DMS 273 treated with DMSO at 0.1 percent for 48 hours (cell line): ENCODE measurements around the gene SNCAIP.
"Not testable (repeated sequence)": the region's sequence is repeated elsewhere in the genome, so short reads cannot be mapped to it uniquely, and the experiment has no call there.

ENCODE experiments used
- DNase-seq: peaks from one replicate; lab custom pipeline; 2025; lab: John Stamatoyannopoulos, UW

Gene SNCAIP

GRCh38 chr5:122468351-122469116 is 156.5 kb downstream of the SNCAIP start:
- DNase-seq, result no peak

- no peak for DNase-seq
These were observed 157.4 kb downstream of the SNCAIP start for GRCh38 chr5:122469384-122469919.

DNA sequence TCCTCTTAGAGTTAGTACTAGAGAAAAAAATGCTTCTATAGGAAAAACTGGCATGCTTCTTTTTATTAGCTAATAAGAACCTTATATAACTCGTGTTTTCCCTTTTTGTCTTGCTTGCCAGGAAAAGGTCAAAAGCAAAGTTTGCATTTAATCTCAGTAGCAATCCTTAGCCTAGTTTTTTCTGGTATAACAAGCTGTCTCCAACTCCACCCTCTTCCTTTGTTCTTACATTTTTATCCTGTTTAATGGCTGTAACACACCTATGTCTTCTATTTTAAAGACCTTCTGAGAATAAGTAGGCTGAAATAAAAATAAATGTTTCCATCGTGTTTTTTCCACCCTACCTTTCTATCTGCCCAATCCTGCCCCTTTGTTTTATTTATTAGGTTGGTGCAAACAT is 158.3 kb downstream of the SNCAIP start:
- no peak for DNase-seq

DNA sequence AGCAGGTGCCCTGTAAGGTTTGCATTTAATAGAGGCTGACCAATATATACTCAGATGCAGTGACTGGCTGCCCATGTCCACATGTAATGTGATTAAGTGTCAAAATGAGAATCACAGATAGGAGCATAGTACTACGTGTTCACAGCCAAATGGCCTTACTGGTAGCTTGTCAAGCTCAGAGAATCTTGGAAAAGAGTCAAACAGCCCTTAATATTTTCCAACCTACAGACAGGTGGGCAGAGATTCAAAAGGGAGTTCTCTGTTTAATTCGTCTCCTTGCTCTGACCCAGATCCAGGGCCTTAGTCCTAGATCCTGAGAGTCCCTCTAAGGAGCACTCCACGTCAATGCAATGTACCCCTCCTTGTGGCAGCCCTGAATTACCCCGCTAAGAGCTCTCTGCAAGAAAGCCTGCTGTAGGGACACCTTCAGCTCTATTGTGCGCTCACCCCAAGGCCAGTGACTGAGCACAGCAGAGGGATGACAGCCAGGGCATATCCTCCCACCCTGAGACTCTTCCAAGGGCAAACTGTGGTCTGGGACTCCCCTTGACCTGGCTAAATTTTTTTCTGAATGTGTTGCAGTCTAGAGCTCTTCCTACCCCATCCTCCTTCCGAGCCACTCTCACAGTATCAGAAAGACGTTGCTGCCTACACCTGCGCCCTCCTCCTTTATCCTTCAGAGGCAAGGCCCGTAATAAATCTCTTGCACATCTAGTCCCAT is 159.2 kb downstream of the SNCAIP start:
- no peak for DNase-seq

DNA sequence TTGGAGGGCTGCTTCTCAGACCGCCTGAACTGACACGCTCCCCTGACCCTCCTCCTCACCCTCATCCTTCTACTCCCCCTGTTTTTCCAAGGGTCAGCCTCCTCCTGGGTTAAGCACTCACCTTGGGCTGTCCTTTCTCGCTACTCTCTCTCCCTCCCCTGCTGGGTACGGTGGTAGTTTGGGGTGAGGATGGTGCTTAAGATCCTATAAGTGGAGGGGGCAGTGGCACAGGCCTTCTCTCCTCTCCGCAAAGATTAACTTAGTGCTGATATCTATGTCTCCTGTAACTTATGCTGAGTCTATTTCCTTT is 159.7 kb downstream of the SNCAIP start:
- no peak for DNase-seq

DNA sequence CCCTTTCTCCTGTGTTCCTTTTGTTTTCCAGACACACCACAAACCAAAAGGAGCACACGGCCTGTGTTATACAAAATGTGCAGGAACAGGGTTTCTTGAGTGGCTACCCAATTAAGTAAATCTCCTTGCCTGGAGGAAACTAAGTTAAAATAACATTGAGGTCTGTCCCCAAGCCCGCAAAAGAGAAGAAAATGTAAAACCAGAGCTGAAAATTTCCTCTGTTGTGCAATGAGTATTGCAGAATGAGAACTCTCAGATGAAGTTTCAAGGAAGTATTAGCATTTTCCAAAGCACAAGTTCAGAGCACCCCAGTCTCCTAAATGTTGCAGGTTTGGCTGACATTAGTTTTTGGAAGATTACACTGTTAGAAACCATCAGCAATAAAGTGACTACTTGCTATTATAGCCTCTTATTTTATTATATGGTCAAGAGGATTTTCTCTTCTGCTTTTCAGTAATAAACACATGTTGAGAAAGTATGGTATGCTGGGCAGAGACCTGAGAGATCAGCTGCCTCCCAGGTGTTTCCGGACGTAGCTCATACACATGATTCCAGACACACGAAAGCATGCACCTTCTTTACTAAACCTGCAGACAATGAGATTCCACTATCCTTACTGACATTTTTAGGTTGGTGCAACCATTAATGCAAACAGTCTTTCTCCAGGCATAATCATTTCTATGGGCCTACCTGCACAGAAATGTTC is 161.3 kb downstream of the SNCAIP start:
- DNase-seq, result no peak

GRCh38 chr5:122473941-122474340 is 161.9 kb downstream of the SNCAIP start:
- DNase-seq, result no peak

DNA sequence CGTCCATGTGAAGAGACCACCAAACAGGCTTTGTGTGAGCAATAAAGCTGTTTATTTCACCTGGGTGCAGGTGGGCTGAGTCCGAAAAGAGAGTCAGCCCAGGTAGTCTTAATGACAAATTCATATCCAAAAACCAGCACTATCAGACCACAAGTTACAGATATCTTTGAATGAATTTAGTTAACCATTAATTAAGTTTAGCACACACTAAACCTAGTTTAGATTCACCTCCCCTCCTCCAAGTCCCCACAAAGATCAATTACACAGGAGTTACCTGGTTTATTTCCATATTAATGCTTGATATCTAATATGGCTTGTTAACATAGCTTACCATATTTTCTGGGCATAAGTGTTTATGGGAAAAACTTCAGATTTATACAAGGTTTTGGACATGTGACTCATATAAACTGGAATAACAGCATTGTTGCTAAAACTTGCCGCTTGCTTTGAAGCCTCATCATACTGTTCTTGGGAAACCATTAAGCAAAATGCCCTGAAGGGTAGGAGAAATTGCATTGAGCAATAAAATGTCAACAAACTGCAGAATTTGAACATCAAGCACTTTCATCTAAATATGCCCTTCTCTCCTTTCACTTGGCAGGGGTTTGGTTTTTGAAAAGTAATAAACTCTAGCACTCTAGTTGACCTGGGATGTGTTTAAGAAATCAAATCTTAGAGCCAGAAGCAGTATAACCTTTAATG is 166.9 kb downstream of the SNCAIP start:
- no peak for DNase-seq

DNA sequence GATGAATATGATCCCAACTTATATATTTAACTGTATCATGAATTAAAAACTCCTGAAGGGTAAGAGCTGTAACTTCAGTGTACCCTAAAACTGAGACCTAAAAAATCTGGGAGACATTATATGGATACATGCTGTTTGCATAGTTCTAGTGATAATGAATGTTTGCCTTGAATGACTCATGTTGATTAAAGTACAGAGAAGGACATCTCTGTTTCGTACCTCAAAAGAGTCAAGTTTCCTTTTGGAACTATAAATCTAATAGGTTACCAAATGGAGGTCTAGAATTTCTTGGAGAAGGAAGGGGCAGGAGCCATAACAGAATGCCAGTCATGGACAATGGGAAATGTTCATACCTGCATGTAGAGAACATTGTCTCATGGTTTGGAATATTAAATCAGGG is 168.1 kb downstream of the SNCAIP start:
- DNase-seq, result no peak

GRCh38 chr5:122484103-122484502 is 172.1 kb downstream of the SNCAIP start:
- DNase-seq, result no peak

DNA sequence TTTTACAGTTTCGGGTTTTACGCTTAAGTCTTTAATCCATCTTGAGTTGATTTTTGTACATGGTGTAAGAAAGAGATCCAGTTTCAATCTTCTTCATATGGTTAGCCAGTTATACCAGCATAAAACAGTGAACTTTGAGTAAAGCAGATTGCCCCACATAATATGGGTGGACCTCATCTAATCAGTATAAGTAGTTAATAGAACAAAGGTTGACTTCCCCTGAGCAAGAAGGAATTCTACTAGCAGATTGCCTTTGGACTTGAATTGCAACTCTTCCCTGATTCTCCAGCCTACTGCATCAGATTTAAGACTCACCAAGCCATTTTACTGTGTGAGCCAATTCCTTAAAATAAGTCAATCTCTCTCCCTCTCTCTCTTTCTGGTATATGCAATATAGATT is 173.2 kb downstream of the SNCAIP start:
- no peak for DNase-seq

- DNase-seq, result not testable (repeated sequence)
These were observed 174.6 kb downstream of the SNCAIP start for GRCh38 chr5:122486616-122487015.

- no peak for DNase-seq
These were observed 178.7 kb downstream of the SNCAIP start for GRCh38 chr5:122490718-122491117.

GRCh38 chr5:122492675-122493074 is 180.6 kb downstream of the SNCAIP start:
- DNase-seq, result peak; percentile 6

DNA sequence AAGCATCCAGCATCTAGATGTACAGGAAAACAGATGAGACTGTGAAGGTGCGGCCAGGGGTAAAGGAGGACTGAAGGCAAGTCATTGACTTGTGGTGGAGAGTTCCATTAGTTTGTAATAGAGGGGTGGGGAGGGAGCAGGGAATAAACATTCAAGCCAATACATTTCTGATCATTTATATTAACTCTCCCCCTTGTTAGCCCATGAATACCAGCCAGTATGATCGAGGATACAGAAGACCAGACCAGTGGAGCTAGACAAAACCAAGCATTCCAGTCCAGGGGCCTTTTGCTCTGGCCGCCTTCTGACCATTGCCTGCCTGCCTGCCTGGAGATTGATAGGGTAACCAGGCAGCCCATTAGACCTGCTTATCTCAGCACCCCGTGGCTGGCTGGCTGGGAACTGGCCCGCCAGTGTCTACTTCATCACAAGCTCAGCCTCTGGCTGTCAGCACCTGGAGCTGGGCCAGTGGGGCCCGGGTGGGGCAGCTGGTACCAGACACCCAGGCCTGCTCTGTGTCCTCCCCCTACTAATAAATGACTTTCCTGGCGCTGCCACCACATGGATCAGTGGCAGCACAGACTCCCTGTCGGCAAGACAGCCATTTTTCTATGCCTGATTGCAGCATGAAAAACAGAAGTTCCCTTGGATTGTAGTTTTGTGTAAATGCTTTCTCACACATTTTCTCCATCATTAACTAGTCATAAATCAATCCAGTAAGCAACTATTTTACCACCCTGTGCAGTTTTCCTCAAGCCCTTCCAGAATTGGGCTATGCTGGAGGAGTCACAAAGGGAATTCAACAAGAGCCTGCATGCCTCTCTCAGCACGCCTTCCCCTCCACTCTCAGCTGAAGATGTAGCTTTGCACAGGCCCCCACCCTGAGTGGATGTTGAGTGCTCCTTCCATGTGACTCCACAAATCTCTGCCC is 181.3 kb downstream of the SNCAIP start:
- DNase-seq, result no peak

DNA sequence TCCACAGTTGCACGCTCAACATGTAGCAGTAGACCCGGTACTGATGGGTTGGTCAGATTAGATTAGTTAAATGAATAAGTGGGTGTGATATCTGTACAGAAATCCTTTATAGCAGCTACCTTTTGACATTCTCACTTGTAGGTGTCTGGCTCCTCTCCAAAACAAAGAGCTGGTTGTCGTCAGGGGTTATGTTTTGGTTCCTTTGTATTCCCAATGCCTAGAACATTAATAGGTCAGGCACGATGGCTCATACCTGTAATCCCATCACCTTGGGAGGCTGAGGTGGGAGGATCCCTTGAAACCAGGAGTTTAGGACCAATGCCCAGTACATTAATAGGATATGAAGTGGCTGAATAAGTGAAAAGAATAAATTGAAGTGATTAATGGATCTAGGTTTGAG is 182.1 kb downstream of the SNCAIP start:
- no peak for DNase-seq

DNA sequence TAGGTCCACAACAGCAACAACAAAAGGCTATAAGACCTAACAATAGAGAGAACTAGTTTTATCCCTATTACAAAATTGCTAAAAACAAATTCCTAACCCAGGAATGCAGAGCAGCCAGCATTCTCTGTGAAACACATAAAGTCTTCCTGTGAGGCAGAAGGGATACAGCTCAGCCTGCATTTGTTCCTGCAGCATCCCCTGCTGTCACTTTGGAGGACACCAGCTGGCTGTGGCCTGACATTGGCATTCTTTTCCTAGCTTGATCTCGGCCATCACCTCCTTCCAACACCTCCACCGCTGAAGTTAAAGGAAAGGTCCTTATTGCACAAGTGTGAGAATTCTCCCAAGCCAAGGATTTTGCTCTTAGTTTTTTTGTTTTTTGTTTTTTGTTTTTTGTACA is 186.1 kb downstream of the SNCAIP start:
- no peak for DNase-seq

DNA sequence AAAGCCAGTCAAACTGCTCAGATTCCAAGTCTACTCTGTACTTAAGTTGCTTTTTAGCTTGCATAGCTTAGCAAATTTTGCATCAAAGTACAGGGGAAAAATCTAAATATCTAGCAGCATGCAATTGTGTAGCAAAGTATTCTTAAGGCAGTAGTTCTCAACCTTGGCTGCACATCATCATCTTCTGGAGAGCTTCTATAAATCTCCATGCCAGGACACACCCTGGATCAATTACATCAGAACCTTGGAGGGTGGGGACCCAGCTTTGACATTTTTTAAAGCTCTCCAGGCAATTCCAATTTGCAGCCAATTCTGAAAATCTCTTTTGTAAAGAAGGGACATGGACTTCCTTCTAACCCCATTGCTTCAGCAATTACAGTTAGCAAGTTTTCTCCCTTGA is 187.5 kb downstream of the SNCAIP start:
- DNase-seq, result no peak

DNA sequence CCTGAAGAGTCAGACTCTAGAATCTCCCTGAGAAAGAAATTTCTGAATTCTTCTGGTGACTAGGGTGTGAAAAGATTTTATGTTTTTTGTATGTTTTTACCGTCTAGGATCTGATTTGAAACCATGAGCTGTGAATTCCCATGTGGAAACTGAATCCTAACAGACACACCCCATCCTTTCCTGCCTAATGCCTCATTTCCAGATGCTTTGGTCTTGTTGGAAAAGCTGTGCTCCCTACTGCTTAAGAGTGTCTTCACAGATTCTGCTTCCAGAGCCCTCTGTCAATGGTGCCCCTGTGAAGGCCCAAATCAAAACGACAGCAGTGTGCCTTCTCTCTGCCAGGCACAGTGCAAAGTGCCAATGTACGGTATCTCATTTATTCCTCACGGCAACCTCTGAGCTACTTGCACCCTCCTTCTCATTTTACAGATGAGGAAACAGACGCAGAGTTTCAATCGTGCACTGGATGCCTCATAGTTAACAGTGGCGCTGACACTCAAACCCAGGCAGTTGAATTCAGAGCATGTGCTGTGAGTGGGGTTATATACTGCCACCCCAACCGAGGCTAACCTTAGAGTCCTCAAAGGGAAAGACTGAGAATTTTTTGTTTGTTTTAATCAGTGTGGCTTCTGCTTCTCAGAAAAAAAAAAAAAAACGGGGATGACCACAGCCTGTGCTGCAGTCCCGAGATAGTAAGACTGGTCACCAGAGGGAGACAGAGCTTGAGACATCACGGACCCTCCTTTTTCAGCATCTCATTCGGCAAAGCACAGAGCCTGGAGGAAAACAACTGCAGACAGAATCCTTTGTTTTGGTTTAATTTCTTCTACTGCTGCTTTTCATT is 188.4 kb downstream of the SNCAIP start:
- DNase-seq, result peak; percentile 8

DNA sequence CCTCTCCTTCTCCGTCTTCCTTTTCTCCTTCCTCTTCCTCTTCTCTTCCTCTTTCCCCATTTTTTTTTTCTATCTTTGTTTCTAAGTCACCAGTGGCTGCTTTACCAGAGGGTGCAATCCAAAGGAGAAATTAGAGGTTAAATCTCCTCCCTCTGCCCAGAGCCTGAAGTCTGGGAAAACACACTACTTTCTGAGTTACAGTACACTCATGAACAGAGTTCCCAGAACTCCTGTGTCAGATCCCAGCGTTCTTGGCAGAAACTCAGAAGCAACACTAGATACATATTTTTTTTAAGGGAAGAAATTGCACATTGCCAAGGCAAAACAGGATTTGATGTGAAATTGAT is 189.0 kb downstream of the SNCAIP start:
- no peak for DNase-seq
